Measurements from ENCODE around the gene MPV17L.
"Not testable (repeated sequence)": the region's sequence is repeated elsewhere in the genome, so short reads cannot be mapped to it uniquely, and the experiment has no call there.

MPV17L gene

DNA sequence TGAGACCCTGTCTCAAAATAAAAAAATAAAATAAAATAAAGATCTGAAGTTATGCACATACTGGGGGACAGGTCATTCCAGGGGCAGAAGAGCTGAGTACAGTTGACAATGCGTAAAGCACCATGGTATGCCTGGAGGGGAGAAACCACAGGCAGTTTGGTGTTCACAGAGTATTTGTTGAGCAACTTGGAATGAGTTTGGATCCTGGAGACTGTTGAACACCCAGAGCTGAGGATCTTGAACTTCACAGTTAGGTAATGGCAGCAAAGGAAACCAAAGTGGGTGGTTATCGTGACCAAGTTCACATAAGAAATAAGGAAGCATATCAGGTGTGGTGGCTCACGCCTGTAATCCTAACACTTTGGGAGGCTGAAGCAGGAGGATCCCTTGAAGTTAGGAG is 8.5 kb downstream of the MPV17L start:
- DNase-seq; in situ Hi-C loops (cut with MboI; ENCODE audit: low pct_unique_long_range_greater_than_20kb, low sequenced_read_pairs): not testable (repeated sequence)

GRCh38 chr16:15404792-15405191 is 9.2 kb downstream of the MPV17L start:
- in situ Hi-C loops (cut with MboI; ENCODE audit: low pct_unique_long_range_greater_than_20kb, low sequenced_read_pairs), result no loop called here
- DNase-seq, result no peak

DNA sequence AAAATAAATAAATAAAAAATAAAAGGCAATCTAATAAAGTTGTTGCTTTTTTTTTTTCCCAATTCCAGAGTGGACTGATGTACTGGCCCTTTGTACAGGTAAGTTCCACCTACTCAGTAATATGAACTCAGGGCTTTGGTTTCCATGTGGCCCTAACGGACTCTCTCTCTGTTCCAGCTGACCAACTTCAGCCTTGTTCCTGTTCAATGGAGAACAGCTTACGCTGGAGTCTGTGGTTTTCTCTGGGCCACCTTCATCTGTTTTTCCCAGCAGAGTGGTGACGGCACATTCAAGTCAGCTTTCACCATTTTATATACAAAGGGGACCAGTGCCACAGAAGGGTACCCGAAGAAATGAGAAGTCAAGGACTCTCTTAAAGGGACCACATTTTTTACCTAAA is 12.2 kb downstream of the MPV17L start:
- DNase-seq; in situ Hi-C loops (cut with MboI; ENCODE audit: low pct_unique_long_range_greater_than_20kb, low sequenced_read_pairs): not testable (repeated sequence)

- DNase-seq; in situ Hi-C loops (cut with MboI; ENCODE audit: low pct_unique_long_range_greater_than_20kb, low sequenced_read_pairs): not testable (repeated sequence)
Measured at GRCh38 chr16:15409476-15409875, 13.9 kb downstream of the MPV17L start.

DNA sequence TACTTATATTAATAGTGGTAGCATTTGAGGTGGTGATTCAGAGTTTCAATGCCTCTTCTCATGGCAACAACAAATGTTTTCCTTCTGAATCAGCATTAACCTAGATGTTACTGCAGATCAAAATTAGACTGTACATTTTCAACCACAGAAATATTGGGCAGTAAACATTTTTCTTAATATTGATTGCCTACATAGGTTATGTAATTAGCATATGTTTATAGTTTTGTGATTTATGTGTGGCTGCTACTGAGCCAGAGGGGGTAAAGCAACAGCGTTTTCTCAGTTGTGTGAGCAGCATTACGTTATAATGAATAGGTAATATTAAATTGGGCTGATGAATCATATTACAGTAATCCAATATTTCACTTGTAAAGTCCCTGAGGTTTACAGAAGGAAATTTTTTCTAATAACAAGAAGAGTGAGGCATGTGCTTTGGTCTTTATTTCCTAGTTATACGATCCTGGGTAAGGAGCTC is 20.0 kb downstream of the MPV17L start:
- no peak for DNase-seq
- in situ Hi-C loops (cut with MboI; ENCODE audit: low pct_unique_long_range_greater_than_20kb, low sequenced_read_pairs), result no loop called here

- in situ Hi-C loops (cut with MboI; ENCODE audit: low pct_unique_long_range_greater_than_20kb, low sequenced_read_pairs), result no loop called here
- no peak for DNase-seq
Measured at GRCh38 chr16:15417197-15417596, 21.6 kb downstream of the MPV17L start.

- DNase-seq, result no peak
- in situ Hi-C loops (cut with MboI; ENCODE audit: low pct_unique_long_range_greater_than_20kb, low sequenced_read_pairs), result no loop called here
Measured at GRCh38 chr16:15418206-15418605, 22.7 kb downstream of the MPV17L start.

- in situ Hi-C loops (cut with MboI; ENCODE audit: low pct_unique_long_range_greater_than_20kb, low sequenced_read_pairs), result not testable (repeated sequence)
Measured at GRCh38 chr16:15421696-15422095, 26.1 kb downstream of the MPV17L start.

DNA sequence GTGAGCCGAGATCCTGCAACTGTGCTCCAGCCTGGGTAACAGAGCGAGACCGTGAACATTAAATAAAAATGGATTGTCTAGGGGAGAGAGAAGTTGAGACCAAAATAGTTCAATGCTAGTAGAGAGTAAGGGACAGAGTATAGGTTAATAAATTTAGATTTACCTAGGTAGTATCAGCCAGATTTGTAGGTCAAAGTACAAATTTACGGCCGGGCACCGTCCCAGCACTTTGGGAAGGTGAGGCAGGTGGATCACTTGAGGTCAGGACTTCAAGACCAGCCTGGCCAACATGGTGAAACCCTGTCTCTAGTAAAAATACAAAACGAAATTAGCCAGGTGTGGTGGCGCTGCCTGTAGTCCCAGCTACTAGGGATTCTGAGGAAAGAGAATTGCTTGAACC is 26.7 kb downstream of the MPV17L start:
- DNase-seq, result no peak
- in situ Hi-C loops (cut with MboI; ENCODE audit: low pct_unique_long_range_greater_than_20kb, low sequenced_read_pairs), result no loop called here

More at GRCh38 chr16:15421696-15422095, 26.1 kb downstream of the MPV17L start:
- DNase-seq, result not testable (repeated sequence)

DNA sequence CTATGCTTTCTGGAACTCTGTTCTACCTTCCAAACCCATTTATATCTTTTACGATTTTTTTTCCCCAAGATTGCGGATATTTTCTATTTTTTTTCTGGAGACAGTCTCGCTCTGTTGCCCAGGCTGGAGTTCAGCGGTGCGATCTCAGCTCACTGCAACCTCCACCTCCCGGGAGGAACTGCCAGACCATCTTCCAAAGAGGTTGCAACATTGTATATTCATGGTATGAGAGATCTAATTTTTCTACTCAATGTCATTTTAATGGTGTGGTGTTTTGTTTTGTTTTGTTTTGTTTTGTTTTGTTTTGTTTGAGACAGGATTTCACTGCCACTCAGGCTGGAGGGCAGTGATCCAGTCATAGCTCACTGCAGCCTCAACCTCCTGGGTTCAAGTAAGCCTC is 30.3 kb downstream of the MPV17L start:
- in situ Hi-C loops (cut with MboI; ENCODE audit: low pct_unique_long_range_greater_than_20kb, low sequenced_read_pairs), result no loop called here
- no peak for DNase-seq

DNA sequence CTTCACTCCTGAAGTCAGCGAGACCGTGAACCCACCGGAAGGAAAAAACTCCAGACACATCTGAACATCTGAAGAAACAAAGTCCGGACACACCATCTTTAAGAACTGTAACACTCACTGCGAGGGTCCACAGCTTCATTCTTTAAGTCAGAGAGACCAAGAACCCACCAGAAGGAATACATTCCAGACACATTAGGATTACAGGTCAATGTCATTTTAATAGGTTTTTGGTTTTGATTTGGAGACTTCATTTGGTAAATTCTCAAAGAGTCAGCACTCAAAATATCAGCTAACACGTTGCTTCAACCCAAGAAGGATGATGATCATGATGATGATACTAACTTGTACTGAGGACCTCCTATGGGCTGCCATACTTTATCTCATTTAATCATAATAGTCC is 31.2 kb downstream of the MPV17L start:
- in situ Hi-C loops (cut with MboI; ENCODE audit: low pct_unique_long_range_greater_than_20kb, low sequenced_read_pairs), result no loop called here
- no peak for DNase-seq

DNA sequence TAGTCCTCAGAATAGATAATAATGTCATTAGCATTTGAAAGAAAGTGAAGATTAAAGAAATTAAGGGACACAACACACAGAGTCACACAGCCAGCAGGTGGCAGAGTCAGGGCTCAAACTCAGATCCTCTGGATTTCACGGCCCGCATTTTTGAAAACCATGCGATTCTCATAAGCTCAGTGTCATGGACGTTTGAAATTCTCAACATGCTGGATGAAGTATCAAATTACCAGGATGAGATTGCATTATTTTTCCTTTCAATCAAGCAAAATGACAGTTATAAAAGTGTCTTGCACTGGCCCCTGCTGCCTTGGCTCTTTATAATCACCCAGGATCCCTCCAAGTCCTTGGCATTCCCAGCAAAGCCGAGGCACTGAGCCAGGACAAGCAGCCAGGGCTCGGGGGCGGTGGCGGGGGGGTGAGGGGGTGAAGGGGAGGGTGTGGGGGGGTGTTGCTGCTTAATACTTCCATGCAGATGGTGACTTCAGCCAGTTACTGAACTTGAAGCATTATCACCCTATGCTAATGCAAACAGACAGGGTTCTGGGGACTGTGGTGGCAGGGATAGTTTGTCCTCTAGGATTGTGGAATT is 32.2 kb downstream of the MPV17L start:
- in situ Hi-C loops (cut with MboI; ENCODE audit: low pct_unique_long_range_greater_than_20kb, low sequenced_read_pairs), result no loop called here
- DNase-seq, result peak; percentile 32

DNA sequence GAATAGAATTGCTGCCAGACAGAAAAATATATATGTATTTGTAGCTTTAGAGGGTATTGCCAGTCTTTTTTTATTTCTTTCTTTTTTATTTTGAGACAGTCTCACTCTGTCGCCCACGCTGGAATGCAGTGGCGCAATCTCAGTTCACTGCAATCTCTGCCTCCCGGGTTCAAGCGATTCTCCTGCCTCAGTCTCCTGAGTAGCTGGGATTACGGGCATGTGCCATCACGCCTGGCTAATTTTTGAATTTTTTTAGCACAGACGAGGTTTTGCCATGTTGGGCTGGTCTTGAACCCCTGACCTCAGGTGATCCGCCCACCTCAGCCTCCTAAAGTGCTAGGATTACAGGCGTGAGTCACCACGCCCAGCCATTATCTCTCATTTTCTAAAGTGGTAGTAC is 35.3 kb downstream of the MPV17L start:
- in situ Hi-C loops (cut with MboI; ENCODE audit: low pct_unique_long_range_greater_than_20kb, low sequenced_read_pairs); DNase-seq: not testable (repeated sequence)

GRCh38 chr16:15434079-15434424 is 38.5 kb downstream of the MPV17L start:
- in situ Hi-C loops (cut with MboI; ENCODE audit: low pct_unique_long_range_greater_than_20kb, low sequenced_read_pairs), result no loop called here

GRCh38 chr16:15434425-15435215 is 39.1 kb downstream of the MPV17L start, which contains the start of gene BMERB1:
Gene BMERB1, plus strand, starts transcription at chr16:15434588. Its CDS starts 66 bp downstream, at chr16:15434654.
- no peak for DNase-seq
- in situ Hi-C loops (cut with MboI; ENCODE audit: low pct_unique_long_range_greater_than_20kb, low sequenced_read_pairs), result no loop called here

More at GRCh38 chr16:15434079-15434424, 38.5 kb downstream of the MPV17L start:
- no peak for DNase-seq

GRCh38 chr16:15435216-15435864 is 39.8 kb downstream of the MPV17L start:
- in situ Hi-C loops (cut with MboI; ENCODE audit: low pct_unique_long_range_greater_than_20kb, low sequenced_read_pairs), result no loop called here
- no peak for DNase-seq

DNA sequence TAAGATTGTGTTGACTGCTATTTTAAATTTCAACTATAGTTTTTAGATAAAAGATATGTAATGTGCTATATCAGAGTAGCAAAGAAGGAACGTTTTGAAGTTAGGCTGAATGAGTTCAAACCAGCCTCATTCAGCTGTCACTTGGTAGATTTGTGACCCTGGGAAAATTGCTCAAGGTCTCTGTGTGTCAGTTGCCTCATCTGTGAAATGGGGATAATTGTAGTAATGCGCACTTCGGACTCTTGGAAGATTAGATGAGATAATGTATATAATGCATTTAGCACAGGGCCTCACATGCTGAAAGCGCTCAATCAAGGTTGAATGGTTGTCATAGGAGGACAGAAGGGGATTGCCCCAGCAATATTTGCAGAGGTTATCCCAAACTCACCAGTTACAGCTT is 43.5 kb downstream of the MPV17L start:
- no peak for DNase-seq
- in situ Hi-C loops (cut with MboI; ENCODE audit: low pct_unique_long_range_greater_than_20kb, low sequenced_read_pairs), result no loop called here

DNA sequence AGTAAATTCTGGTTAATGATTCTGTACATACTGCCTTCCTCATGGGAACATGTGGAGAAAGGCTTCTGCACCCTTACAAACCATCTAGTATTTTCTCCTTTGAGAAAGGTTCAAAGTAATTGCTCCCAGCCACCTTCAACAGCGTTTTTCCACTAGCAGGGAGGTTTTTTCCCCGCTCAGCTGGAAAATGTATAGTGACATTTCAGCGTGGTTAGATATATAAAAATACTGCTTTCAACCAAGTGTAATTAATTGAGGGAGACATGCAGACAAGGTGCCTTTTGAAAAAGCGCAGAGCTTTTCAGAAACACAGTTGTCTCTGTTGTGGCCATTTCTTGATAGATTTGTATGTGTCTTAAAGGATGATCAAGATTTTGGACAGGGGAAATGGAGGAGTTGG is 44.0 kb downstream of the MPV17L start:
- in situ Hi-C loops (cut with MboI; ENCODE audit: low pct_unique_long_range_greater_than_20kb, low sequenced_read_pairs), result no loop called here
- DNase-seq, result no peak

DNA sequence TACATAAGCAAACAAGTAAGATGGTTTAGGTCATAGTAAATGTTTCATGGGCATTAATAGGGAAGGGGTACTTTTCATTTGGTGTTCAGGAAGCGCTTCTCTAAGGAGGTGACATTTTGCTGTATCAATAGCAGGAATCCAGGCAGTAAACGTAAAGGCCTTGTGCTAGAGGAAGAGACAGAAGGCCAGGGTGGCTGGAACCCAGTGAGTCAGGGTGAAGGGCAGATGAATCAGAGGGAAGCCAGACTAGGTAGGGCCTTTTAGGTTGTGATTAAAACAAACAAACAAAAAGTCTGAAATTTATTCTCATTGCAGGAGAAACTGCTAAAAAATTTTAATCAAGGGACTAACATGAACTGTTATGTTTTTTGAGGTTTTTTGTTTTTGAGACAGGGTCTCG is 45.3 kb downstream of the MPV17L start:
- DNase-seq, result no peak
- in situ Hi-C loops (cut with MboI; ENCODE audit: low pct_unique_long_range_greater_than_20kb, low sequenced_read_pairs), result no loop called here

DNA sequence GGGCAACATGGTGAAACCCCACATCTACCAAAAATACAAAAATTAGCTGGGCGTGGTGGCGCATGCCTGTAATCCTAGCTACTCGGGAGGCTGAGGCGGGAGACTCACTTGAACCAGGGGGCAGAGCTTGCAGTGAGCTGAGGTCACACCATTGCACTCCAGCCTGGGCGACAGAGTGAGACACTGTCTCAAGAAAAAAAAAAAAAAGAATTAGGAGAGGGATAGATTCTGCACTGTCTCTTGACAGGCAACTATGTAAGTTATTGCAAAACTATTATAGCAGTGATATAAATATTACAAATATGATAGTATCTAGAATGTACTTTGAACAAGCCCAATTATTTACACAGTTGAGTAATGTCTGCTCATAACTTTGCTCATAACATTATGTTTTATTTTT is 46.6 kb downstream of the MPV17L start:
- DNase-seq; in situ Hi-C loops (cut with MboI; ENCODE audit: low pct_unique_long_range_greater_than_20kb, low sequenced_read_pairs): not testable (repeated sequence)
